PFSK-1 (cell line): ENCODE measurements around the gene MAGI1.

ENCODE experiments used
- FOXP2 ChIP-seq: optimal IDR thresholded peaks from 2 replicates; pipeline ENCODE3; 2011; ENCODE audit warnings: borderline replicate concordance, control low read depth, inconsistent platforms; ENCODE audit not compliant: insufficient read depth; ENCODE audit errors: extremely low read length, extremely low read depth
- POLR2AphosphoS5 ChIP-seq: IDR thresholded peaks from 2 replicates; pipeline ENCODE4 v1.6.1; 2012; ENCODE audit warnings: low read depth, mild to moderate bottlenecking, control low read depth, low read length, moderate library complexity
- REST ChIP-seq, 2 experiments: IDR thresholded peaks; 2 replicates each; pipeline versions ENCODE4 v1.6.1 to v1.8.0; 2011 to 2012; ENCODE audit warnings: low read depth in 2 of 2, low read length in 2 of 2, control low read depth in 1 of 2, inconsistent platforms in 1 of 2, mild to moderate bottlenecking in 1 of 2, moderate library complexity in 1 of 2; ENCODE audit not compliant: insufficient read depth in 1 of 2
- SIN3A ChIP-seq: IDR thresholded peaks from 2 replicates; pipeline ENCODE4 v1.6.1; 2012; ENCODE audit warnings: mild to moderate bottlenecking, low read length, moderate library complexity, borderline replicate concordance; ENCODE audit not compliant: insufficient read depth
- TAF1 ChIP-seq: IDR thresholded peaks from 2 replicates; pipeline ENCODE4 v1.6.1; 2012; ENCODE audit warnings: low read length, control low read depth, borderline replicate concordance; ENCODE audit not compliant: insufficient read depth

The MAGI1 gene

GRCh38 chr3:65379223-65379622, 659.5 kb downstream of the MAGI1 start:
- no peak for TF ChIP-seq POLR2AphosphoS5

GRCh38 chr3:65377637-65378036, 661.1 kb downstream of the MAGI1 start:
- TF ChIP-seq TAF1 (no peak), POLR2AphosphoS5 (no peak), FOXP2 (no peak), SIN3A (no peak), REST (IDR thresholded peaks at IDR 0.05; ENCODE audit: insufficient read depth in 1 of 2, low read depth in 2 of 2, low read length in 2 of 2) (no peak)

- TF ChIP-seq SIN3A (no peak), FOXP2 (no peak), REST (IDR thresholded peaks at IDR 0.05; ENCODE audit: insufficient read depth in 1 of 2, low read depth in 2 of 2, low read length in 2 of 2) (no peak), POLR2AphosphoS5 (no peak), TAF1 (no peak)
Measured at GRCh38 chr3:65376426-65376825, 662.3 kb downstream of the MAGI1 start.

- TF ChIP-seq POLR2AphosphoS5: no peak
- no peak for TF ChIP-seq REST (IDR thresholded peaks at IDR 0.05; ENCODE audit: insufficient read depth in 1 of 2, low read depth in 2 of 2, low read length in 2 of 2)
- no peak for TF ChIP-seq FOXP2
- no peak for TF ChIP-seq SIN3A
- TF ChIP-seq TAF1: no peak
Measured at GRCh38 chr3:65371053-65371452, 667.7 kb downstream of the MAGI1 start.

- TF ChIP-seq FOXP2: no peak
- no peak for TF ChIP-seq POLR2AphosphoS5
- no peak for TF ChIP-seq REST (IDR thresholded peaks at IDR 0.05; ENCODE audit: insufficient read depth in 1 of 2, low read depth in 2 of 2, low read length in 2 of 2)
- no peak for TF ChIP-seq TAF1
- no peak for TF ChIP-seq SIN3A
Measured at GRCh38 chr3:65368866-65369265, 669.9 kb downstream of the MAGI1 start.
